ENCODE measurements around the gene PIPOX. TPM values are rescaled to one million over a fixed set of nuclear protein-coding genes. Genes with fewer than 3 reads are reported as not detected.

The PIPOX gene
- polyA plus RNA-seq, 1 donor from 2014 or later = 4.4 TPM

DNA sequence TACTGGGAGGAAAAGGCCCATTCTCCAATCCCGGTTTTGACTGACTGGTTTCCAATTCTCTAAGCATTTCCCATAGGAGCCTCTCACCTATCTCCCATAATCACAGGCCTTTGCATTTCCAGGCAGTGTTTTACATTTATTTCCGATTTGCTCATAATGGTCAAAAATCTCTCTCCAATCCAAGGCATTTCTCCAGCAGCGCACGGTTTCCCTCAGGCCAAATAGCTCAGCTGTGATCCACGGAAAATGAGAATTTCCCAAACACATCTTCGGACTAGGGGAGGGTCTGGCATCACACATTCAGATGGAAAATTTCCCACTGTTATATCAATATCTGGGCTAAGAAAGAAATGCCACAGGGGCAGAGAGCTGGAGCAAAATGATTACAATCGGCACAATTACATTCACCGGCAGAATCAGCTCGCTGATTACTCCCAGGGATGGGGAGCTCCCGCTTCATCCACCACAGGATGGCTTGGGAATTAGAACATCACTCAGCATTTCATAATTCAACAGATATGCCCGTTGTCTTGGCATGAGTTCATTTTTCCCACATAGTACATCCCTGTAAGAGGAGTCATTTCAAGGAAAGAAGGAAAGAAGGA, 6.7 kb downstream of the PIPOX start:
- no peak overlapping the region for H3K4me3 ChIP-seq (ENCODE audit: low read length)
- no peak overlapping the region for H2AFZ ChIP-seq (ENCODE audit: low read depth, low read length)
- no peaks in the 10 kb centered on the region for H3K9me2 ChIP-seq (ENCODE audit: insufficient read depth, low read length)
- no peaks in the 10 kb centered on the region for H4K20me1 ChIP-seq (ENCODE audit: insufficient read depth)
- no peaks in the 10 kb centered on the region for H3F3A ChIP-seq (ENCODE audit: insufficient read depth, low read length, poor library complexity, severe bottlenecking)
- H3K9me3 ChIP-seq (ENCODE audit: low read length) = no peaks in the 10 kb centered on the region
- no peaks in the 10 kb centered on the region for H3K27me3 ChIP-seq (ENCODE audit: insufficient read depth, low read depth, low read length)
- TF ChIP-seq, protein P1, sequence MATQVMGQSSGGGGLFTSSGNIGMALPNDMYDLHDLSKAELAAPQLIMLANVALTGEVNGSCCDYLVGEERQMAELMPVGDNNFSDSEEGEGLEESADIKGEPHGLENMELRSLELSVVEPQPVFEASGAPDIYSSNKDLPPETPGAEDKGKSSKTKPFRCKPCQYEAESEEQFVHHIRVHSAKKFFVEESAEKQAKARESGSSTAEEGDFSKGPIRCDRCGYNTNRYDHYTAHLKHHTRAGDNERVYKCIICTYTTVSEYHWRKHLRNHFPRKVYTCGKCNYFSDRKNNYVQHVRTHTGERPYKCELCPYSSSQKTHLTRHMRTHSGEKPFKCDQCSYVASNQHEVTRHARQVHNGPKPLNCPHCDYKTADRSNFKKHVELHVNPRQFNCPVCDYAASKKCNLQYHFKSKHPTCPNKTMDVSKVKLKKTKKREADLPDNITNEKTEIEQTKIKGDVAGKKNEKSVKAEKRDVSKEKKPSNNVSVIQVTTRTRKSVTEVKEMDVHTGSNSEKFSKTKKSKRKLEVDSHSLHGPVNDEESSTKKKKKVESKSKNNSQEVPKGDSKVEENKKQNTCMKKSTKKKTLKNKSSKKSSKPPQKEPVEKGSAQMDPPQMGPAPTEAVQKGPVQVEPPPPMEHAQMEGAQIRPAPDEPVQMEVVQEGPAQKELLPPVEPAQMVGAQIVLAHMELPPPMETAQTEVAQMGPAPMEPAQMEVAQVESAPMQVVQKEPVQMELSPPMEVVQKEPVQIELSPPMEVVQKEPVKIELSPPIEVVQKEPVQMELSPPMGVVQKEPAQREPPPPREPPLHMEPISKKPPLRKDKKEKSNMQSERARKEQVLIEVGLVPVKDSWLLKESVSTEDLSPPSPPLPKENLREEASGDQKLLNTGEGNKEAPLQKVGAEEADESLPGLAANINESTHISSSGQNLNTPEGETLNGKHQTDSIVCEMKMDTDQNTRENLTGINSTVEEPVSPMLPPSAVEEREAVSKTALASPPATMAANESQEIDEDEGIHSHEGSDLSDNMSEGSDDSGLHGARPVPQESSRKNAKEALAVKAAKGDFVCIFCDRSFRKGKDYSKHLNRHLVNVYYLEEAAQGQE (IDR thresholded peaks at IDR 0.05; ENCODE audit: borderline replicate concordance) = no peak
- no peak for TF ChIP-seq EZH2 (IDR thresholded peaks at IDR 0.05; ENCODE audit: borderline replicate concordance, insufficient read depth, low read length, poor library complexity, severe bottlenecking)
- no peak for TF ChIP-seq EP300 (conservative IDR thresholded peaks at IDR 0.05; ENCODE audit: poor library complexity, severe bottlenecking)
- no peaks in the 10 kb centered on the region for H3K36me3 ChIP-seq (ENCODE audit: insufficient read depth, low read length)
- no peak overlapping the region for H3K4me2 ChIP-seq (ENCODE audit: low read length)
- H3K27ac ChIP-seq (ENCODE audit: low read length) = peak overlapping the region; percentile 72
- no peaks in the 10 kb centered on the region for H3K79me2 ChIP-seq (replicated peaks; ENCODE audit: insufficient read depth, low read length)
- H3K9ac ChIP-seq (ENCODE audit: low read length) = no peak overlapping the region

DNA sequence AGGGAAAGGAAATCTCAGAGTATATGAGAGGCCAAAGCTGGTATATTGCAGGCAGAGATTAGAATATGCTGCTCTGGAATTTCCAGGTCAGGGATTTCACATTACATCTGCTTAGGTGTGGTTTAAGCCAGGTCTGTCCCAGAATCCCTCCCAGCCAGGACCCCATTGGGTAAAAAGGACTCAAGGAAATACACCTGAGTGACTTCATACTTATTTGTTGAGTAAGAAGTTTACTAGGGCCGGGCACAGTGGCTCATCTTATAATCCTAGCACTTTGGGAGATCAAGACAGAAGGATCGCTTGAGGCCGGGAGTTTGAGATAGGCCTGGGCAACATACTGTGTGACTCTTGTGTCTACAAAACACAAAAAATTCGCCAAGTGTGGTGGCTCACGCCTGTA, 7.2 kb downstream of the PIPOX start:
- Histone ChIP-seq H3K9me2 (ENCODE audit: insufficient read depth, low read length) (no peaks in the 10 kb centered on the region), H3K27ac (ENCODE audit: low read length) (peak overlapping the region; percentile 72)

More for the DNA sequence above, 7.2 kb downstream of the PIPOX start:
- H4K20me1 ChIP-seq (ENCODE audit: insufficient read depth) = no peaks in the 10 kb centered on the region
- no peaks in the 10 kb centered on the region for H3F3A ChIP-seq (ENCODE audit: insufficient read depth, low read length, poor library complexity, severe bottlenecking)
- H3K27me3 ChIP-seq (ENCODE audit: insufficient read depth, low read depth, low read length) = no peaks in the 10 kb centered on the region
- no peaks in the 10 kb centered on the region for H3K36me3 ChIP-seq (ENCODE audit: insufficient read depth, low read length)
- H3K4me2 ChIP-seq (ENCODE audit: low read length) = no peak overlapping the region
- H3K4me3 ChIP-seq (ENCODE audit: low read length) = no peak overlapping the region
- H3K79me2 ChIP-seq (replicated peaks; ENCODE audit: insufficient read depth, low read length) = no peaks in the 10 kb centered on the region
- TF ChIP-seq, protein P1 (IDR thresholded peaks at IDR 0.05; ENCODE audit: borderline replicate concordance) = no peak
- TF ChIP-seq POLR2AphosphoS5 (IDR thresholded peaks at IDR 0.05) (no peak), SMC3 (conservative IDR thresholded peaks at IDR 0.05; ENCODE audit: poor library complexity) (no peak), EP300 (conservative IDR thresholded peaks at IDR 0.05; ENCODE audit: poor library complexity, severe bottlenecking) (no peak), CTCF (IDR thresholded peaks at IDR 0.05; ENCODE audit: poor library complexity, severe bottlenecking) (no peak), RAD21 (conservative IDR thresholded peaks at IDR 0.05) (no peak), TAF1 (IDR thresholded peaks at IDR 0.05; ENCODE audit: low read depth) (no peak), MXI1 (conservative IDR thresholded peaks at IDR 0.05; ENCODE audit: poor library complexity, severe bottlenecking) (no peak), EZH2 (IDR thresholded peaks at IDR 0.05; ENCODE audit: borderline replicate concordance, insufficient read depth, low read length, poor library complexity, severe bottlenecking) (no peak)
- no peaks in the 10 kb centered on the region for H3K9me3 ChIP-seq (ENCODE audit: low read length)
- H2AFZ ChIP-seq (ENCODE audit: low read depth, low read length) = no peak overlapping the region
- H3K9ac ChIP-seq (ENCODE audit: low read length) = no peak overlapping the region

Measured in neural cell (in vitro differentiated cells).